PC-3 (cell line): Measurements from ENCODE around the gene ADH5. TPM values are rescaled to one million over a fixed set of nuclear protein-coding genes. Genes with fewer than 3 reads are reported as not detected.
"Not testable (repeated sequence)": the region's sequence is repeated elsewhere in the genome, so short reads cannot be mapped to it uniquely, and the experiment has no call there.

Experiments used
- ATAC-seq: fragments of 200-7000 bp; cut with Tn5 transposase; 2 replicates; pipeline ENCODE4 v1.9.1; 2020; ENCODE audit warnings: mild to moderate bottlenecking, moderate library complexity
- BruUV-seq: library from RNA; stranded (reverse); fragments of 400-500 nt; replicated peaks from 2 replicates; lab custom pipeline; 2021; lab: Mats Ljungman, UMichigan
- CTCF ChIA-PET: fragments of 300-600 bp; sonication (Branson Sonifier 250); formaldehyde crosslinking; loops from one replicate; lab custom pipeline; 2022; ENCODE audit warnings: antibody characterized with exemption; lab: Charles Lee
- POLR2A ChIA-PET: fragments of 300-600 bp; sonication (Branson Sonifier 250); formaldehyde crosslinking; loops from one replicate; lab custom pipeline; 2022; ENCODE audit warnings: antibody characterized with exemption; ENCODE audit not compliant: unreplicated experiment; lab: Charles Lee
- DNase-seq: peaks from one replicate; pipeline ENCODE4 v3.0.0-alpha.2; 2015
- H2AFZ ChIP-seq: fragments of 300-600 bp; sonication (generic); 2 replicates; pipeline ENCODE4 v1.6.0; 2016; ENCODE audit warnings: antibody characterized with exemption, low read length
- H3F3A ChIP-seq: fragments of 300-600 bp; sonication (generic); one replicate; pipeline ENCODE4 v1.6.0; 2017; ENCODE audit warnings: antibody characterized with exemption, low read length, control low read depth, mild to moderate bottlenecking; ENCODE audit not compliant: unreplicated experiment
- H3K27ac ChIP-seq: fragments of 300-600 bp; sonication (generic); 2 replicates; pipeline ENCODE4 v1.5.1; 2016; ENCODE audit warnings: mild to moderate bottlenecking, low read length
- H3K27me3 ChIP-seq: fragments of 300-600 bp; sonication (generic); 2 replicates; pipeline ENCODE4 v1.6.1; 2016; ENCODE audit warnings: low read length, mixed read lengths
- H3K36me3 ChIP-seq: fragments of 300-600 bp; sonication (generic); 2 replicates; pipeline ENCODE4 v1.6.1; 2016; ENCODE audit warnings: low read depth, mixed run types, low read length, mixed read lengths
- H3K4me1 ChIP-seq: fragments of 300-600 bp; sonication (generic); 2 replicates; pipeline ENCODE4 v1.5.1; 2016; ENCODE audit warnings: low read length; ENCODE audit not compliant: insufficient read depth
- H3K4me2 ChIP-seq: fragments of 300-600 bp; sonication (generic); 2 replicates; pipeline ENCODE4 v1.6.0; 2016; ENCODE audit warnings: low read length
- H3K4me3 ChIP-seq: fragments of 300-600 bp; sonication (generic); 2 replicates; pipeline ENCODE4 v1.5.1; 2016; ENCODE audit warnings: mild to moderate bottlenecking, low read length, mixed read lengths
- H3K79me2 ChIP-seq: fragments of 300-600 bp; sonication (generic); 2 replicates; pipeline ENCODE4 v1.6.1; 2017; ENCODE audit warnings: low read length, mixed read lengths
- H3K9ac ChIP-seq: fragments of 300-600 bp; sonication (generic); 2 replicates; pipeline ENCODE4 v1.6.0; 2016; ENCODE audit warnings: mild to moderate bottlenecking, low read length
- H3K9me2 ChIP-seq: fragments of 300-600 bp; sonication (generic); replicated peaks from 2 replicates; pipeline ENCODE4 v1.6.1; 2016; ENCODE audit warnings: mixed run types, low read length, mixed read lengths
- H3K9me3 ChIP-seq: fragments of 300-600 bp; sonication (generic); 2 replicates; pipeline ENCODE4 v1.6.1; 2016; ENCODE audit warnings: low read length, mixed read lengths
- H4K20me1 ChIP-seq: fragments of 300-600 bp; sonication (generic); 2 replicates; pipeline ENCODE4 v1.6.1; 2016; ENCODE audit warnings: low read length, mixed read lengths
- EZH2 ChIP-seq: fragments of 300-600 bp; sonication (generic); IDR thresholded peaks from one replicate; pipeline ENCODE4 v1.6.1; 2017; ENCODE audit warnings: antibody characterized with exemption, mild to moderate bottlenecking, low read length; ENCODE audit not compliant: unreplicated experiment
- EZH2phosphoT487 ChIP-seq: fragments of 300-600 bp; sonication (generic); IDR thresholded peaks from 2 replicates; pipeline ENCODE4 v1.6.1; 2018; ENCODE audit warnings: mild to moderate bottlenecking, antibody characterized with exemption, low read length, borderline replicate concordance
- intact Hi-C: fragments of 100-400 bp; cut with micrococcal nuclease; formaldehyde crosslinking; loops from 2 replicates; pipeline ENCODE4 v1.9.0; 2023
- total RNA-seq: library from RNA; depleted of rRNA; stranded (reverse); fragments of >200 nt; gene quantifications from 2 replicates; pipeline ENCODE4 v1.2.3, GENCODE V29; 2014
- TF ChIP-seq, protein P1 (sequence below): fragments of 300-600 bp; sonication (generic); conservative IDR thresholded peaks from 2 replicates; pipeline ENCODE4 v1.5.1; 2017; ENCODE audit warnings: antibody characterized with exemption, low read depth, mild to moderate bottlenecking, low read length

ADH5 gene
- total RNA-seq, 1 experiment from 2014 or later: 94.5 TPM

DNA sequence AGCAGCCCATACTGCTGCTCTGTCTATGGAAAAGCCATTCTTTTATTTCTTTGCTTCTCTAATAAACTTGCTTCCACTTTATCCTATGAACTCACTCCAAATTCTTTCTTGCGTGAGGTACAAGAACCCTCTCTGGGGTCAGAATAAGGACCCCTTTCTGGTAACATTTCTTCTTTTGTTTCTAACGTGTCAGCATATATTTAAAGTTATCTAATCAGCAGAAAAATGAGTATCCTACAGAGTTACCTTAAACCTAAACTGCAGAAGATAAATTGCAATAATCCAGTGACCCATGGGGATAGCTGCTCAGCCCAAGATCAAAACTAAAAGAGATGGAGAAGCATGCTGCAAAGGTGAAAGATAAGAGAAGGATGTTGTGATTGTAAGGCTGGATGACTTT, 4.0 kb downstream of the ADH5 start:
- Histone ChIP-seq H2AFZ (no peak overlapping the region), H3K4me1 (peaks cover 6% of the 10 kb centered on the region; the same call in 1 of the 2 replicates), H3K27ac (no peak overlapping the region), H3K9ac (no peak overlapping the region), H4K20me1 (no peaks in the 10 kb centered on the region), H3K9me3 (no peaks in the 10 kb centered on the region), H3K27me3 (no peaks in the 10 kb centered on the region), H3K4me2 (no peak overlapping the region), H3K4me3 (no peak overlapping the region), H3K36me3 (peaks cover 36% of the 10 kb centered on the region), H3F3A (no peaks in the 10 kb centered on the region), H3K79me2 (peaks cover 47% of the 10 kb centered on the region), H3K9me2 (no peaks in the 10 kb centered on the region)
- no peak for DNase-seq
- BruUV-seq: no TSS peak
- ChIA-PET CTCF (no interaction called here), POLR2A (no interaction called here)
- ATAC-seq: no peak
- intact Hi-C loops: loop anchor here (5.0 kb wide), 1 partner anchor 822 kb away; the partner anchor contains the start of gene RAP1GDS1
- no peak for TF ChIP-seq EZH2phosphoT487
- TF ChIP-seq, protein P1, sequence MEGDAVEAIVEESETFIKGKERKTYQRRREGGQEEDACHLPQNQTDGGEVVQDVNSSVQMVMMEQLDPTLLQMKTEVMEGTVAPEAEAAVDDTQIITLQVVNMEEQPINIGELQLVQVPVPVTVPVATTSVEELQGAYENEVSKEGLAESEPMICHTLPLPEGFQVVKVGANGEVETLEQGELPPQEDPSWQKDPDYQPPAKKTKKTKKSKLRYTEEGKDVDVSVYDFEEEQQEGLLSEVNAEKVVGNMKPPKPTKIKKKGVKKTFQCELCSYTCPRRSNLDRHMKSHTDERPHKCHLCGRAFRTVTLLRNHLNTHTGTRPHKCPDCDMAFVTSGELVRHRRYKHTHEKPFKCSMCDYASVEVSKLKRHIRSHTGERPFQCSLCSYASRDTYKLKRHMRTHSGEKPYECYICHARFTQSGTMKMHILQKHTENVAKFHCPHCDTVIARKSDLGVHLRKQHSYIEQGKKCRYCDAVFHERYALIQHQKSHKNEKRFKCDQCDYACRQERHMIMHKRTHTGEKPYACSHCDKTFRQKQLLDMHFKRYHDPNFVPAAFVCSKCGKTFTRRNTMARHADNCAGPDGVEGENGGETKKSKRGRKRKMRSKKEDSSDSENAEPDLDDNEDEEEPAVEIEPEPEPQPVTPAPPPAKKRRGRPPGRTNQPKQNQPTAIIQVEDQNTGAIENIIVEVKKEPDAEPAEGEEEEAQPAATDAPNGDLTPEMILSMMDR: no peak
- no peak for TF ChIP-seq EZH2

DNA sequence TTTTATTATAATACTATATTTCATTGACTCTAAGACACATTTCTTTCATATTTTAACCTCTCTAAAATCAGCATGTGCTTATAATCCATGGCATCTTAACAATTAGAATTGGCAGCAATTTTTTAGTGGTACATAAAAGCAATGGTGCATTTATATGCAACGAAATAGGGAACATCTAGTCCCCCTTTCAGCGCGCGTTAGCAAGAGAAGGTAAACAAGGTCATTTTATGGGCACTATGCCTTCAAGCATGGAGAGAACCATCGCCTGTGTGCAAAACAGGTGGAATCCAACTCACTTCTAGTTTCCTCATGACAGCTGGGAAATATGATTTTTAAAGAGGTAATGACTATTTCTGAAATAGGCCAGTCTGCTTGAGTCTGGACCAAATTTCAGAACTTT, 6.4 kb downstream of the ADH5 start:
- Histone ChIP-seq H3K36me3 (peaks cover 50% of the 10 kb centered on the region), H2AFZ (no peak overlapping the region), H3F3A (no peaks in the 10 kb centered on the region), H3K9ac (no peak overlapping the region), H4K20me1 (no peaks in the 10 kb centered on the region), H3K27ac (no peak overlapping the region), H3K9me3 (no peaks in the 10 kb centered on the region), H3K79me2 (peaks cover 28% of the 10 kb centered on the region), H3K4me3 (no peak overlapping the region), H3K27me3 (no peaks in the 10 kb centered on the region), H3K4me2 (no peak overlapping the region), H3K4me1 (peaks cover 5% of the 10 kb centered on the region; the same call in 1 of the 2 replicates), H3K9me2 (no peaks in the 10 kb centered on the region)
- POLR2A ChIA-PET: no interaction called here
- DNase-seq (no peak), ATAC-seq (no peak)
- TF ChIP-seq, protein P1: no peak
- no peak for TF ChIP-seq EZH2phosphoT487
- TF ChIP-seq EZH2: no peak
- CTCF ChIA-PET: no interaction called here
- no TSS peak for BruUV-seq
- intact Hi-C loops: loop anchor here (5.0 kb wide), 1 partner anchor 820 kb away; the partner anchor contains the start of gene RAP1GDS1

DNA sequence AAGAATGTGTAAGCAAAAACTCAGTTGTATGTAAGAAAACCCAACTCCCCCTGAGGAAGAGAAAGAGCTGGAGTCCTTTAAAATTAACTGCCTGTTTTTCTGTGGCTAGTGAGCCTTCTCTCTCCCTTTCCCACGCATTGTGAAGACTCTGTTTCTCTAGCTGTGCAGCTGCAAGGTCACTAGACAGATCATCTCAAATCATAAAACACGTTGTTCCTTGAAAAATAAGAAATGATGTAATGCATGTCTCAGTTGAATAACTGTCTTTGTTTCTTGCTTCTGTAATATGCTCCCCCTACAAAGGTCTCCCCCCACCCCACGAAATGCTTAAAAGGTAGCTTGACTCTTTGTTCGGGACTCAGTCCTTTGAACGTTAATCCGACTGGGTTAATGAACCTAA, 7.7 kb downstream of the ADH5 start:
- H3K36me3 ChIP-seq: peaks cover 60% of the 10 kb centered on the region
- peaks cover 15% of the 10 kb centered on the region; the same call in 1 of the 2 replicates for H3K79me2 ChIP-seq
- BruUV-seq, H3K9ac ChIP-seq, H3K27ac ChIP-seq, DNase-seq, H4K20me1 ChIP-seq, H3K4me2 ChIP-seq, ATAC-seq, CTCF ChIA-PET, H3K9me2 ChIP-seq, H3K4me1 ChIP-seq, POLR2A ChIA-PET, H3F3A ChIP-seq, H2AFZ ChIP-seq, H3K9me3 ChIP-seq, H3K27me3 ChIP-seq, H3K4me3 ChIP-seq: not testable (repeated sequence)
- intact Hi-C loops: loop anchor here (5.0 kb wide), 1 partner anchor 819 kb away; the partner anchor contains the start of gene RAP1GDS1
